22Rv1 (cell line): Measurements from ENCODE around the gene CAPZB.

ENCODE experiments used
- CTCF ChIP-seq: fragments of 450-650 bp; IDR thresholded peaks from 2 replicates; pipeline ENCODE4 v1.5.1; 2017; ENCODE audit warnings: mild to moderate bottlenecking
- ZFX ChIP-seq: fragments of 450-650 bp; IDR thresholded peaks from 2 replicates; pipeline ENCODE4 v1.6.1; 2017; ENCODE audit warnings: antibody characterized with exemption, borderline replicate concordance

GRCh38 chr1:19396280-19396679, 89.1 kb downstream of the CAPZB start:
- no peak for TF ChIP-seq CTCF
- no peak for TF ChIP-seq ZFX
